ENCODE data around the gene EHBP1L1.

The EHBP1L1 gene

GRCh38 chr11:65639623-65640482, 64.0 kb downstream of the EHBP1L1 start:
- Histone ChIP-seq H3K36me3 (ENCODE audit: control insufficient read depth in 1 of 2, insufficient read depth in 2 of 2, low read depth in 1 of 2, low read length in 2 of 2) (peaks cover 40 to 63% of the 10 kb centered on the region in 2 experiments), H3K4me3 (ENCODE audit: insufficient read depth in 1 of 2, low read depth in 1 of 2, low read length in 2 of 2) (no peak overlapping the region), H3K4me2 (ENCODE audit: low read length, poor library complexity, severe bottlenecking) (no peak overlapping the region), H3K18ac (ENCODE audit: low read depth in 1 of 2, low read length in 2 of 2) (no peak overlapping the region), H3K4me1 (ENCODE audit: control insufficient read depth, insufficient read depth, low read depth, low read length) (peaks cover 51% of the 10 kb centered on the region), H2BK120ac (ENCODE audit: low read depth, low read length) (no peak overlapping the region), H2BK15ac (ENCODE audit: low read depth, poor library complexity, severe bottlenecking) (no peak overlapping the region), H3K9ac (ENCODE audit: low read length) (no peak overlapping the region), H4K91ac (ENCODE audit: low read length) (no peak overlapping the region), H3K27me3 (ENCODE audit: control insufficient read depth in 1 of 2, insufficient read depth in 1 of 2, low read length in 2 of 2) (no peaks in the 10 kb centered on the region), H2AK5ac (ENCODE audit: low read length, severe bottlenecking) (no peak overlapping the region), H2AFZ (ENCODE audit: low read depth, low read length) (no peak overlapping the region), H2BK5ac (ENCODE audit: low read depth, low read length, poor library complexity, severe bottlenecking) (no peak overlapping the region), H3K14ac (ENCODE audit: low read length in 2 of 2) (no peak overlapping the region), H2BK12ac (ENCODE audit: low read length in 2 of 2) (no peak overlapping the region), H3K23ac (ENCODE audit: low read length in 2 of 2) (no peak overlapping the region), H3K4ac (ENCODE audit: low read depth in 1 of 2, low read length in 2 of 2) (no peak overlapping the region), H3K9me3 (ENCODE audit: control insufficient read depth, low read length) (no peaks in the 10 kb centered on the region), H3K79me1 (replicated peaks; ENCODE audit: low read length, poor library complexity, severe bottlenecking) (peaks cover 36% of the 10 kb centered on the region), H3K27ac (ENCODE audit: low read length, poor library complexity, severe bottlenecking) (no peak overlapping the region), H4K8ac (ENCODE audit: low read length) (peak overlapping the region; percentile 33)
- WGBS = 87% methylated on average over 8 of the region's 8 CpGs
- no peak for DNase-seq

- Histone ChIP-seq H3K36me3 (ENCODE audit: control insufficient read depth in 1 of 2, insufficient read depth in 2 of 2, low read depth in 1 of 2, low read length in 2 of 2) (peaks cover 39 to 63% of the 10 kb centered on the region in 2 experiments), H2BK15ac (ENCODE audit: low read depth, poor library complexity, severe bottlenecking) (no peak overlapping the region), H3K4me3 (ENCODE audit: insufficient read depth in 1 of 2, low read depth in 1 of 2, low read length in 2 of 2) (no peak overlapping the region), H3K23ac (ENCODE audit: low read length in 2 of 2) (no peak overlapping the region), H3K27me3 (ENCODE audit: control insufficient read depth in 1 of 2, insufficient read depth in 1 of 2, low read length in 2 of 2) (no peaks in the 10 kb centered on the region), H3K27ac (ENCODE audit: low read length, poor library complexity, severe bottlenecking) (no peak overlapping the region), H3K79me1 (replicated peaks; ENCODE audit: low read length, poor library complexity, severe bottlenecking) (peaks cover 29% of the 10 kb centered on the region), H3K4ac (ENCODE audit: low read depth in 1 of 2, low read length in 2 of 2) (no peak overlapping the region), H2BK12ac (ENCODE audit: low read length in 2 of 2) (no peak overlapping the region), H4K91ac (ENCODE audit: low read length) (no peak overlapping the region), H2AK5ac (ENCODE audit: low read length, severe bottlenecking) (no peak overlapping the region), H3K9ac (ENCODE audit: low read length) (no peak overlapping the region), H2AFZ (ENCODE audit: low read depth, low read length) (no peak overlapping the region), H3K14ac (ENCODE audit: low read length in 2 of 2) (no peak overlapping the region), H3K18ac (ENCODE audit: low read depth in 1 of 2, low read length in 2 of 2) (no peak overlapping the region), H3K9me3 (ENCODE audit: control insufficient read depth, low read length) (no peaks in the 10 kb centered on the region), H2BK5ac (ENCODE audit: low read depth, low read length, poor library complexity, severe bottlenecking) (no peak overlapping the region), H4K8ac (ENCODE audit: low read length) (peak overlapping the region; percentile 33), H2BK120ac (ENCODE audit: low read depth, low read length) (no peak overlapping the region), H3K4me2 (ENCODE audit: low read length, poor library complexity, severe bottlenecking) (no peak overlapping the region), H3K4me1 (ENCODE audit: control insufficient read depth, insufficient read depth, low read depth, low read length) (peaks cover 59% of the 10 kb centered on the region)
- DNase-seq = no peak
- WGBS = 97% methylated on average over 35 of the region's 35 CpGs
Measured at GRCh38 chr11:65640483-65641296, 64.8 kb downstream of the EHBP1L1 start.

- WGBS = 91% methylated on average over 16 of the region's 16 CpGs
- H3K4me3 ChIP-seq (ENCODE audit: insufficient read depth in 1 of 2, low read depth in 1 of 2, low read length in 2 of 2) = no peak overlapping the region
Measured at GRCh38 chr11:65641297-65642013, 65.6 kb downstream of the EHBP1L1 start.

More at GRCh38 chr11:65641297-65642013, 65.6 kb downstream of the EHBP1L1 start:
- peaks cover 67% of the 10 kb centered on the region for H3K4me1 ChIP-seq (ENCODE audit: control insufficient read depth, insufficient read depth, low read depth, low read length)
- H2AK5ac ChIP-seq (ENCODE audit: low read length, severe bottlenecking) = no peak overlapping the region
- no peak overlapping the region for H3K9ac ChIP-seq (ENCODE audit: low read length)
- no peak for DNase-seq
- no peak overlapping the region for H4K8ac ChIP-seq (ENCODE audit: low read length)
- no peak overlapping the region for H3K4ac ChIP-seq (ENCODE audit: low read depth in 1 of 2, low read length in 2 of 2)
- no peak overlapping the region for H2BK120ac ChIP-seq (ENCODE audit: low read depth, low read length)
- H4K91ac ChIP-seq (ENCODE audit: low read length) = no peak overlapping the region
- H3K4me2 ChIP-seq (ENCODE audit: low read length, poor library complexity, severe bottlenecking) = no peak overlapping the region
- H3K27me3 ChIP-seq (ENCODE audit: control insufficient read depth in 1 of 2, insufficient read depth in 1 of 2, low read length in 2 of 2) = no peaks in the 10 kb centered on the region
- peaks cover 37 to 63% of the 10 kb centered on the region in 2 experiments for H3K36me3 ChIP-seq (ENCODE audit: control insufficient read depth in 1 of 2, insufficient read depth in 2 of 2, low read depth in 1 of 2, low read length in 2 of 2)
- H2BK5ac ChIP-seq (ENCODE audit: low read depth, low read length, poor library complexity, severe bottlenecking) = no peak overlapping the region
- no peak overlapping the region for H2BK12ac ChIP-seq (ENCODE audit: low read length in 2 of 2)
- peaks cover 27% of the 10 kb centered on the region for H3K79me1 ChIP-seq (replicated peaks; ENCODE audit: low read length, poor library complexity, severe bottlenecking)
- H3K9me3 ChIP-seq (ENCODE audit: control insufficient read depth, low read length) = no peaks in the 10 kb centered on the region
- H3K14ac ChIP-seq (ENCODE audit: low read length in 2 of 2) = no peak overlapping the region
- no peak overlapping the region for H3K23ac ChIP-seq (ENCODE audit: low read length in 2 of 2)
- H2BK15ac ChIP-seq (ENCODE audit: low read depth, poor library complexity, severe bottlenecking) = no peak overlapping the region
- H2AFZ ChIP-seq (ENCODE audit: low read depth, low read length) = no peak overlapping the region
- H3K18ac ChIP-seq (ENCODE audit: low read depth in 1 of 2, low read length in 2 of 2) = no peak overlapping the region
- H3K27ac ChIP-seq (ENCODE audit: low read length, poor library complexity, severe bottlenecking) = no peak overlapping the region

Data from mesenchymal stem cell (in vitro differentiated cells and primary cell).